NCI-H2107 (cell line): ENCODE data around the gene BRME1.
"Not testable (repeated sequence)": the region's sequence is repeated elsewhere in the genome, so short reads cannot be mapped to it uniquely, and the experiment has no call there.

Source experiments
- DNase-seq: peaks from one replicate; lab custom pipeline; 2025; lab: John Stamatoyannopoulos, UW

Gene BRME1

GRCh38 chr19:13926715-13927114 lies 20.8 kb upstream of the BRME1 start:
- no peak for DNase-seq

GRCh38 chr19:13926010-13926409 lies 20.1 kb upstream of the BRME1 start:
- no peak for DNase-seq

- no peak for DNase-seq
Observed at GRCh38 chr19:13923194-13923987, 17.5 kb upstream of the BRME1 start.

- not testable (repeated sequence) for DNase-seq
Observed at GRCh38 chr19:13922118-13922517, 16.2 kb upstream of the BRME1 start.

GRCh38 chr19:13920940-13921747 lies 15.2 kb upstream of the BRME1 start:
- DNase-seq, result no peak

GRCh38 chr19:13920524-13920923 lies 14.6 kb upstream of the BRME1 start:
- DNase-seq, result no peak

- DNase-seq, result no peak
Observed at GRCh38 chr19:13918726-13919411, 13.0 kb upstream of the BRME1 start.

- DNase-seq, result no peak
Observed at GRCh38 chr19:13917888-13918406, 12.0 kb upstream of the BRME1 start.

GRCh38 chr19:13914777-13915176 lies 8.9 kb upstream of the BRME1 start:
- DNase-seq, result no peak

- DNase-seq, result no peak
Observed at GRCh38 chr19:13913352-13913751, 7.4 kb upstream of the BRME1 start.

- no peak for DNase-seq
Observed at GRCh38 chr19:13909430-13909829, 3.5 kb upstream of the BRME1 start.

- DNase-seq, result no peak
Observed at GRCh38 chr19:13908674-13909073, 2.8 kb upstream of the BRME1 start.

- DNase-seq, result no peak
Observed at GRCh38 chr19:13906910-13907309, 993 bp upstream of the BRME1 start.

GRCh38 chr19:13906521-13906904 lies 596 bp upstream of the BRME1 start:
- DNase-seq, result no peak

GRCh38 chr19:13902993-13903555 lies 2.8 kb downstream of the BRME1 start:
- no peak for DNase-seq

GRCh38 chr19:13899912-13900584 lies 5.9 kb downstream of the BRME1 start:
- no peak for DNase-seq

- no peak for DNase-seq
Observed at GRCh38 chr19:13899393-13899792, 6.5 kb downstream of the BRME1 start.

GRCh38 chr19:13896227-13896626 lies 9.7 kb downstream of the BRME1 start:
- DNase-seq, result no peak

- DNase-seq, result no peak
Observed at GRCh38 chr19:13894552-13894951, 11.4 kb downstream of the BRME1 start.

GRCh38 chr19:13892870-13893269 lies 13.0 kb downstream of the BRME1 start:
- no peak for DNase-seq

GRCh38 chr19:13890136-13890535 lies 15.8 kb downstream of the BRME1 start:
- no peak for DNase-seq

GRCh38 chr19:13888281-13888680 lies 17.6 kb downstream of the BRME1 start:
- DNase-seq, result no peak
